HG02970 (cell line): ENCODE results near the gene DEDD2.
A peak's percentile ranks its signal among the peaks of the same experiment; 100 is the strongest.

Experiments
- ATAC-seq: cut with Tn5 transposase; IDR thresholded peaks from one replicate; pipeline ENCODE4 v1.9.1; 2021; ENCODE audit warnings: mild to moderate bottlenecking, moderate library complexity, moderate number of reproducible peaks; ENCODE audit not compliant: unreplicated experiment, low FRiP score

The DEDD2 gene

DNA sequence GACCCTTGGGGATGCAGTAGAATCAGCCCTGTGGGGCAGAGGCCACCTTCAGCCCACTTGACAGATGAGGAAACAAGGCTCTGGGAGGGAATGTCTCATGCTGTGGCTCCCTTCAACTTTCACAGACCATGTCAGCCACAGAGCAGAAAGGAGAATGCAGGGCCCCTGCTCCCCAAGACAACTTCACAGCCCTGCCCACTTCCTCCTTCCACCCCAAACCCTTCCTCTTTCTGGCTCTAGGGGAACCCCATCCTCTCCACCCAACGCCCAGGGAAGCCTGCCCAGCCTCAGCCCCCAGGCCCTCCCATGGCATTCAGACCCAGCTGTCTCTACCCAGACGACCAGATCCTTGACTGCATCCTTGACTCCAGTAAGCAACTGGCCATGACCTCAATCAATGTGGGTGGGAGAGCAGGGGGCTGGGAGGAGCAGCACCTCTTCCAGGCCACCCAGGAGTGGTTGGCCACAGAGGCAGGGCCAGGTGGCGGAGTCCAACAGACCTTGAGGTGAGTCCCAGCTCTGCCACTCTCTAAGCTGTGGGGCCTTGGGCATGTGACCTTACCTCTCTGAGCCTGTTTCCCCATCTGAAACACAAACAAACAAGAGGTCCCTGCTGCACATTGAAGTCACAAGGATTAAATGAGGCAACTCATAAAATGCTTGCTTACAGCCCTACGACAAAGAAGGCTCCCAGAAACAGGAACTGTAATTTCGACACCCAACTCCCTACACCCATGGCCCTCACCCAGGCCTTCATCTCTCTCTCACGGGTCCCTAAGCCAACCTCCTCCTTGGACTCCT lies 15.8 kb downstream of the DEDD2 start:
- no peak for ATAC-seq

- no peak for ATAC-seq
Observed at GRCh38 chr19:42200116-42200715, 17.3 kb downstream of the DEDD2 start.

- ATAC-seq, result peak; percentile 47
Observed at GRCh38 chr19:42199440-42200115, 17.9 kb downstream of the DEDD2 start.

- ATAC-seq, result peak; percentile 43
Observed at GRCh38 chr19:42198676-42199439, 18.6 kb downstream of the DEDD2 start.

DNA sequence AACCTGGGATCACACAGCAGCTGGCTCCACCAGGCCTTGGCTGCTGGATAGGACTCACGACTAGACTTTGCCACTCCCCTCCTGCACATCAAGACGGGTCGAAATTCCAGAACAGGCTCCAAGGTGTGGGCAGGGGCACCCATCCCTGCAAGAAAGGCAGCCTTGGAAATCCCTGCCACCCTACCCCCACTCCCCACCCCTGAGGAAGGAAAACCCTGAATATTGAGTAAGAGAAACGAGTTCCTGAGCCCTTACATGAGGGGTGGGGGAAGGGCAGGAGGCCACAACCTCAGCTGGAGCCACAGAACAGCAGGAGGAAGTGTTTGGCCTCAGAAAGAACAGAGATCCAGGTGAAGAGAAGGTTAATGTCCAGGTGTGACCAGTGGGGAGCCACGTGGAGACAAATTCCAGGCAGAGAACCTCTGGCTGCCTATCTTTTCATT lies 20.1 kb downstream of the DEDD2 start:
- ATAC-seq, result no peak

- ATAC-seq, result no peak
Observed at GRCh38 chr19:42196011-42197001, 21.2 kb downstream of the DEDD2 start.

GRCh38 chr19:42193706-42194105 lies 23.8 kb downstream of the DEDD2 start:
- ATAC-seq, result no peak

- ATAC-seq, result no peak
Observed at GRCh38 chr19:42193294-42193693, 24.2 kb downstream of the DEDD2 start.

GRCh38 chr19:42191855-42192254 lies 25.6 kb downstream of the DEDD2 start:
- no peak for ATAC-seq

- no peak for ATAC-seq
Observed at GRCh38 chr19:42191330-42191729, 26.1 kb downstream of the DEDD2 start.

DNA sequence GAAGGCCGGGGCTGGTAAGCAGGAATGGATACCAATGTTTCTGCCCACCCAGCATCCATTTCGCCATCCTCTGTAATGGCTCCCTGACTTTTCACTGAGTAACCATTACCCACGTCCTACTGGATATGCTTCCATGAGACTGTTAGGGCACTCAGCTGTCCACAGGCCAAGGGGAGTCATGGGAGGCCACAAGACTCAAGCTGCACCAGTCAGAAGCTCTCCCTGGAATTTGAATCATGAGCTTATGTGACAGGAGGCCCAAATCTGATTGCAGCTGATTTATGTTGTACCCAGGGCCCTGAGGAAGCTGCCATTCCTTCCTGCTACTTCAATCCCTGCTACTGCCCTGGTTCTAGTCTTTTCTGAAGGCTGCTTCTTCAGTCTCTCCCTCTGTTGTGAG lies 28.3 kb downstream of the DEDD2 start:
- ATAC-seq, result no peak

DNA sequence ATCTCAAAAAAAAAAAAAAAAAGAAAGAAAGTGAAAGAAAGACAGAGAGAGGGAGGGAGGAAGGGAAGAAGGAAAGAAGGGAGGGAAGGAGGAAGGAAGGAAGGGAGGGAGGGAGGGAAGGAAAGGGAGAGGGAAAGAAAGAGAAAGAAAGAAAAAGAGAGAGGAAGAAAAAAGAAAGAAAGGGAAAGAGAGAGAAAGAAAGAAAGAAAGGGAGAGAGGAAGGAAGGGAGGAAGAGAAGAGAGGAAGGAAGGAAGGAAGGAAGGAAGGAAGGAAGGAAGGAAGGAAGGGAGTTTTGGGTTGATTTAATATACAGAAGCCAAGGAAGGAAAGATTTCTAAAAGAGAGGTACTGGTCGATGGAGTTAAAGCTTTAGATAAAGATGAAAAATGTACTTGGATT lies 28.8 kb downstream of the DEDD2 start:
- no peak for ATAC-seq

DNA sequence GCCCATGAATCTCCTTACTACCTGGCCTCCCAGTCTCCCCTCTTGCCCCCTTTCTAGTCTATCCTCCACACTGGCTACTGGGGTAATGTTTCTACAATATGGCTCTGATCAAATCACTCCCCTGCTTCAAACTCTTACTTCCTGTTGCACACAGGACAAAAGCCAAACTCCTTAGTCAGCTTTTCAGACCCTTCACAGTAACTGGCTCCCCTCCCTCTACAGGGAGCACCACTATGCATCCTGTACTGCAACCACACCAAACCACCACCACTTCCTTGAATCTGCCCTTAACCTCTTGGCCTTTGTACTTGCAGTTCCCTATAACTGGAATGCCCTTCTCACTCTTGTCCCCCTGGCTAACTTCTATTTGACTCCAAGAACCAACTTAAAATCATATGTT lies 32.2 kb downstream of the DEDD2 start:
- ATAC-seq, result no peak

DNA sequence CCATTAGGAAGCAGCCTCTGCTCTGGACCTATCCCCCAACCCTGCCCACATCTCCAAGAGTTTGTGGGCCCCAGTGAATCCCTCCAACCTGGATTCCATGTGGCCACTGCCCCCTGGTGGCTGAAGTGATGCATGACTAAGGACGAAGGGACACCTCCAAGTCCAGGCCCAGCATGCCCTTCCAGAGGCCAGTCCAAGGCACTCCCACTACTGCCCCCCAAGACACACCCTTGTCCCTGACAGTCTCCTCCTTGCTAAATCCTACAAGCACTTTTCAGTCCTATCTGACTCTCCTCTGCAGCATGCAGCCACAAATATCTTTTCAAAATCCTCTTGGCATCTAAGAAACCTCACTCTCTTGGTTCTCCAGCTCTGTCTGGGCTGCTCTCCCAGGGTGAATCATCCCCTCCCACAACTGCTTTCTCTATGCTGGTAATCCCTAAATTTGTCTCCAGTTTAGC lies 33.0 kb downstream of the DEDD2 start:
- no peak for ATAC-seq

- no peak for ATAC-seq
Observed at GRCh38 chr19:42178791-42179674, 38.4 kb downstream of the DEDD2 start.

DNA sequence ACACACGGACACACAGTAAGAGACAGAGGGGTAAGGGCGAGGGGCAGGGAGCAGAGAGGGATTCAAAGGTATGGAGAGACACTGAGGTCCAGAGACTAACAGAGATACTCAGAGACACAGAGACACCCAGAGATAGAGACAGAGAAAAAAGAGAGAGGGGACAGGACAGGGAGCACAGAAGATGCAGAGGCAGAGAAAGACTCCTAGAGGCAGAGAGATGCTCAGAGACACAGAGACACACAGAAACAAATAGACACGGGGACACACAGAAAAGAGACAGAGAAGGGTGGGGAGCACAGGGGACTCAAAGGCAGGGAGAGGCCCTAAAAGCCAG lies 39.8 kb downstream of the DEDD2 start:
- ATAC-seq, result no peak

- no peak for ATAC-seq
Observed at GRCh38 chr19:42176990-42177685, 40.3 kb downstream of the DEDD2 start.

GRCh38 chr19:42176649-42176989 lies 40.9 kb downstream of the DEDD2 start:
- no peak for ATAC-seq
